Measurements from ENCODE around the gene LILRB3. TPM values are rescaled to one million over a fixed set of nuclear protein-coding genes. Genes with fewer than 3 reads are reported as not detected.
"Not testable (repeated sequence)": the region's sequence is repeated elsewhere in the genome, so short reads cannot be mapped to it uniquely, and the experiment has no call there.

Gene LILRB3
- total RNA-seq, 1 experiment from 2014 or later, result not detected

DNA sequence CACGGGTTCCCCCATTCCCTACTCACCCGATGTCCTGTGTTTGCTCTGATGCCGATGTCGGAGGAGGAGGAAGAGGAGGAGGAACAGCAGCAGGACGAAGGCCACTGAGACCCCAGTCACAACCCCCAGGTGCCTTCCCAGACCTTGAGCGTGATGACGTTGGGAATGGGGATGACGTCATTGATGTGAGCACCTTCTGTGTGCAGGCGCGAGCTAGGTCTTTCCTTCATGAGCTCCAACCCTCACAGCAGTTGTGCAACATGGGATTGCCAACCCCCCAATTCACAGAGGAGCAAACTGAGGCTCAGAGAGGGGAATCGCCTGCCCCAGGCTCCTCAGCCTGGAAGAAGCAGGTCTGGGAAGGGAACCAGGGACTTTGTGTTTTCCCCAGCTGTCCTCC lies 30.0 kb upstream of the LILRB3 start:
- Histone ChIP-seq H3K4me3 (ENCODE audit: insufficient read depth, low read depth, low read length) (no peak overlapping the region), H3K36me3 (replicated peaks; ENCODE audit: control insufficient read depth, insufficient read depth, low read length) (no peaks in the 10 kb centered on the region), H3K27me3 (ENCODE audit: control insufficient read depth, insufficient read depth, low read length) (no peaks in the 10 kb centered on the region; the same call in 1 of the 2 replicates)
- DNase-seq, result no peak

DNA sequence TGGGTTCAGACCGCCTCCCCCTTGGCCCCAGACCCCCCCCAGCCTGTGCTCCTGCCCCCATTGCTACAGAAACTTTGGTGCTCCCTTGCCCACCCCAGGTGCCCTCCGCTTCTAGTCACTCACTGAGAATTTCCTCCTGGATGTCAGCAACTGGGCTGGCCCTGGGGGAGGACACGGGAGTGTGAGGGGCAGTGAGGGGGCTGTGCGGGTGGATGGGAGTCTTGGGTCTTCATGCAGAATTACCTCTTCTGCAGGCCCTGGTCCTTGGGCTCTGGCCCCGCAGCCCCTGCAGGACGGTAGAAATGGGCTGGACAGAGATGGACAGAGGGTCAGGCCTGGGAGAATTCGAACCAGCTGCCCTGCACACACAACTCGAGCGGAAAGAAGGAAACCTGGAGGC lies 29.4 kb upstream of the LILRB3 start:
- Histone ChIP-seq H3K27me3 (ENCODE audit: control insufficient read depth, insufficient read depth, low read length) (no peaks in the 10 kb centered on the region), H3K4me3 (ENCODE audit: insufficient read depth, low read depth, low read length) (no peak overlapping the region), H3K36me3 (replicated peaks; ENCODE audit: control insufficient read depth, insufficient read depth, low read length) (no peaks in the 10 kb centered on the region)
- peak; percentile 30 for DNase-seq

DNA sequence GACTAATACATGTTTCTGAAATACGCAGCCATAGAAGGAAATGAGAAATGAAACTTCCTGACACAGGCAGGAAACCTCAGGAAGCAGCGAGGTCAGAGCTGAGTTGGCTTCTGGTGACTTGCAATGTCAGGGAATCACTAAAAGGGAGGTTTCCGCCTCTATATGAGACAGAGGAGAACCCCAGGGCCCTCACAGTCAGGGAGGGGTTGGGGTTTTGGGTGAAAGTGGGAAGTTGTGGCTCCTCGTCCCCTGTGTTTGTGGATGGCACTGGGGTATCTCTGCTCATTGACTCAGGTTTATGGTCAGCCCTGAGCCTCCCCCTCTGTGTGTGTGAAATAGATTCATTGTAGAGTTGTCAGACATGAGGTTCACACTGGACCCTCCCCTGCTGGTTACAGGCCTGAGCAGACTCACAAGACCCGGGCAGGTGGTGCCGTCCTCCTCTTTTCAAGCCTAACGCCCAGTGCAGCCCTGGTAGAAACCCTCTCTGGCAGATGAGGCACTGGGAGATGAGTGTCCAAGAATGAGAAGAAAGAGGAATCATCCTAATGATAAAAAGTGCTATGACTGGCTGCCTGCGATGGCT lies 25.3 kb upstream of the LILRB3 start:
- Histone ChIP-seq H3K36me3 (replicated peaks; ENCODE audit: control insufficient read depth, insufficient read depth, low read length) (no peaks in the 10 kb centered on the region), H3K4me3 (ENCODE audit: insufficient read depth, low read depth, low read length) (no peak overlapping the region), H3K27me3 (ENCODE audit: control insufficient read depth, insufficient read depth, low read length) (no peaks in the 10 kb centered on the region)
- no peak for DNase-seq

DNA sequence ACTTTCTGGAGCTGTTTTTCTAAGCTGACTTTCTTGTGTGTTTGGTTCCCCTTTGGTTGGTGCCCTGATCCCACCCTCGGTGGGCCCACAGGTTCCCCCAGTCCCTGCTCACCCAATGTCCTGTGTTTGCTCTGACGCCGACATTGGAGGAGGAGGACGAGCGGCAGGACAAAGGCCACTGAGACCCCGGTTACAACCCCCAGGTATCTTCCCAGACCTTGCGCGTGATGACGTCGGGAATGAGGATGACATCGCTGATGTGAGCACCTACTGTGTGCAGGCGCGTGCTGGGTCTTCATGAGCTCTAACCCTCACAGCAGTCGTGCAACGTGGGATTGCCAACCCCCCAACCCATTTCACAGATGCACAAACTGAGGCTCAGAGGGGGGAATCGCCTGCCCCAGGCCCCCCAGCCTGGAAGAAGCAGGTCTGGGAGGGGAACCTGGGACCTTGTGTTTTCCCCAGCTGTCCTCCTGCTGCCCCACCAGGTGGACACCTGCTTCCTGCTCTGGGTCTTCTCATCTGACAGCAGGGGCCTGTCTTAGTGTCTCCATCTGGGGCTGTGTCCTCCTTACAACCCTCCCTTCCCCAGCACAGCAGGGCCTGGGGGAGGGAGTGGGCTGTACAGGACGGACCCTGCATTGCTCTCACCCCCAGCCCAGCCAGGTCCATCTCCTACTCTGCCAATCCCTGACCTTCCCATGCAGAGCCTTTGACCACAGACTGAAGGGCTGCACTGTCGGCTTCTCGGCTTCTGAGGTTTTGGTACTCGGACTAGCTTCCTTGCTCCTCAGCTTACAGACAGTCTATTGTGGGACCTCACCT lies 24.5 kb upstream of the LILRB3 start:
- no peaks in the 10 kb centered on the region for H3K27me3 ChIP-seq (ENCODE audit: control insufficient read depth, insufficient read depth, low read length)
- DNase-seq, result no peak
- no peaks in the 10 kb centered on the region for H3K36me3 ChIP-seq (replicated peaks; ENCODE audit: control insufficient read depth, insufficient read depth, low read length)
- no peak overlapping the region for H3K4me3 ChIP-seq (ENCODE audit: insufficient read depth, low read depth, low read length)

DNA sequence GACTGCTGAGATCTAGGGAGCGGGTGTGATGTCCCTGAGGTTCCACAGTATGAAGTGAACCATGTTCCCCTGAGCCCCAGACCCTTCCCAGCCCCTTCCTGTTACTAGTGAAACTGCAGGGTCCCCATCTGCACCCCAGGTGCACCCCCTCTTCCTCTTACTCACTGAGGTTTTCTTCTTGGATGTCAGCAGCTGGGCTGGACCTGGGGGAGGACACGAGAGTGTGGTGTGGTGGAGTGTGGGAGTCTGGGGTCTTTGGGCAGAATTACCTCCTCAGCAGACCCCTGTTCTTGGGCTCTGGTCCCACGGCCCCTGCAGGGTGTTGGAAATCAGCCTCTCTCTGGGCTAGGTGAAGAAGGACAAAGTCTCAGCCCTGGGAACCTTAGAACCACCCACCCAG lies 23.1 kb upstream of the LILRB3 start:
- Histone ChIP-seq H3K27me3 (ENCODE audit: control insufficient read depth, insufficient read depth, low read length) (no peaks in the 10 kb centered on the region), H3K4me3 (ENCODE audit: insufficient read depth, low read depth, low read length) (no peak overlapping the region), H3K36me3 (replicated peaks; ENCODE audit: control insufficient read depth, insufficient read depth, low read length) (no peaks in the 10 kb centered on the region)
- DNase-seq, result no peak

DNA sequence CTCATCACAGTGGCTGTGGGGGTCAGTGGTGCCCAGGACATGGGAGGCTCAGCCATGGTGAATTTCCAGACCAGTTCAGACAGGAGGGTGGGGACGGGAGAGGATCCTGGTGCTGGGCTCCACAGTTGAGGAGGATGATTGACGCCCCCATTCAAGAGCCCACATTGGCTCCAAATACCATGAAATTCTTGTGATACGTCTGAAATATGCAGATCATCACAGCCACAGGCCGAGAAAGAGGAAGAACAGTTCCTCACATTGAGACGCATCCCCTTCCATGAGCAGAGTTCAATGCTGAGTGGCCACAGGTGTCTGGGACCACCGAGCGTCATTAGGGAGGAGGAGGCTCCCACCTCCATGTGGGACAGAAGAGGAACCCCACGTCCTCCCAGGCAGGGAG lies 21.0 kb upstream of the LILRB3 start:
- DNase-seq; H3K36me3 ChIP-seq (replicated peaks; ENCODE audit: control insufficient read depth, insufficient read depth, low read length); H3K27me3 ChIP-seq (ENCODE audit: control insufficient read depth, insufficient read depth, low read length); H3K4me3 ChIP-seq (ENCODE audit: insufficient read depth, low read depth, low read length): not testable (repeated sequence)

DNA sequence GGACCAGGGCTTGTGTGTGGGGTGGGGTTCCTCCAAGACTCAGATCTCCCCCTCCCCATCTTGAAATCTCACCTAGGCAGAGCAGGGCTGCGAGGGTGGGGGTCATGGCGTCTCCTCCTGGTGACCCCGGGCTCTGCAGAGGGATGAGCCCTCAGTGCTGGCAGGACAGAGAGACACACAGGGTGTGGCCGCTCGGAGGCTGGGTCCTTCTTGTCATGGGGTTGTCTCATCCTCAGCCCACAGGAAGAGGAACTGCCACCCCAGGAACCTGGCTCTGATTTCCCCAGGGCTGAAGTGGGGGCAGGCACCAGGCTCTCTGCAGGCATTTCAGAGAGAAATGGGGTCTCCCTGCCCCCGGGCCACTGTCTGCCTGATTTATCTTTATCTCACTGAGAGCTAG lies 19.8 kb upstream of the LILRB3 start, which contains the start of gene LILRA6:
LILRA6 (minus strand) TSS at position 145 of the 400 bp plus-strand sequence.
- not testable (repeated sequence) for DNase-seq; H3K36me3 ChIP-seq (replicated peaks; ENCODE audit: control insufficient read depth, insufficient read depth, low read length); H3K27me3 ChIP-seq (ENCODE audit: control insufficient read depth, insufficient read depth, low read length); H3K4me3 ChIP-seq (ENCODE audit: insufficient read depth, low read depth, low read length)

DNA sequence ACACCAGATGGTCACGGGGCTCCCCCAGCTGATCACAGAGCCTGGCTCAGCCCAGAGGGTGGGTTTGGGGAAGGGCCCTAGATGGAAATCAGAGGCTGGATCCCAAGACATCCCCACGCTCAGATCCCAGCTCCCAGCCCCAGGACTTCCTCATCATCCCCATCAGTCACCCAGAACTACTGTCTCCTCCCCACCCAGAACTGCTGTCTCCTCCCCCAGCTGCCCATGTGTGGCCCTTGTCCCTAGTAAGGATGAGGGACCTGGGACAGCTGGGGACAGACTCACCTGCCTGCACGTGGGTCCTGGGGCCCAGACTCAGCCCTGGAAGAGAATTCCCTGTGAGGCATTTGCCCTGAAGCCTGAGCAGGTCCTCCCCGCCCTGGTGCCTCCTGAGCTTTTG lies 19.4 kb upstream of the LILRB3 start:
- H3K27me3 ChIP-seq (ENCODE audit: control insufficient read depth, insufficient read depth, low read length); DNase-seq; H3K36me3 ChIP-seq (replicated peaks; ENCODE audit: control insufficient read depth, insufficient read depth, low read length); H3K4me3 ChIP-seq (ENCODE audit: insufficient read depth, low read depth, low read length): not testable (repeated sequence)

DNA sequence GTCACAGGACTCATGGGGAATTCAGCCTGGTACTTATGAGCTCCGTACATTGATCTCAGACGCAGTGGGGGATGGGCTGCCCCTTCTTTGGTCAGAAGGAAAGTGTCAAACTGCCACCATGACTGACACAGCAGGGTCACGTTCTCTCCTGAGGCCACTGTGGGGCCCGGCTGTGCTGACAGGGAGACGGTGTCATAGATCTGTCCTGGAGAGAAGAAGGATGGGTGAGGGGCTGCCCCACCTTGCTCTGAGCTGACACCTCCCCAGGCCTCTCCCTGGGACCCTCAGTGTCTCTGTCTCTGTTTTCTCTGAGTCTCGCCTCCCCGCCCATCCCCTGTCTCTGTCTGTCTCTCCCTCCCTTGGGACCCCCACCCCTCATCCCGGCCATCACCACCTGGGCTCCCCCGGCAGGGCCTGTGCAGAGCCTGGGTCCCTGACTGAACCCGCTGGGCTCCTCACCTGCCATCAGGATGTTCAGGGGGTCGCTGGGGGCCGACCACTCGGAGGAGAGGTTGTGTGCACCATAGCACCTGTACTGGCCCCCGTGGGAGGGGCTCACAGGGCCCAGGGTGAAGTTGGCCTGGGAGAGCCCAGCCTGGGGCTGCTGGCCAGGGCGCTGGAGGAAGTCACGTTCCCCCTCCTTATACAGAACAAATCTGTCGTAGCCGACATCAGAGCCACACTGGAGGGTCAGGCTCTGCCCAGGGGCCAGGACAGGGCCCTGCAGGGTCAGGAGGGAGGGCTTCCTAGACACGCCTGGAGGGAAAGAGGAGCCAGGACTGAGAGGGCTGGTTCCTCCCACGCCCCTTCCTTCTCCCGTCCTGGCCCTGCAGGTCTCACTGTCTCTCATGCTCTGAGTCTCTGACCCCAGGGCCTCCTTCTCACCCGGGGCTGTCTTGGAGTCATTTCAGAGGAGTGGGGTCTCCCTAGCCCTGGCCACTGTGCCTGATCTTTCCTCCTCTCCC lies 17.8 kb upstream of the LILRB3 start:
- not testable (repeated sequence) for H3K27me3 ChIP-seq (ENCODE audit: control insufficient read depth, insufficient read depth, low read length); H3K4me3 ChIP-seq (ENCODE audit: insufficient read depth, low read depth, low read length); DNase-seq; H3K36me3 ChIP-seq (replicated peaks; ENCODE audit: control insufficient read depth, insufficient read depth, low read length)

DNA sequence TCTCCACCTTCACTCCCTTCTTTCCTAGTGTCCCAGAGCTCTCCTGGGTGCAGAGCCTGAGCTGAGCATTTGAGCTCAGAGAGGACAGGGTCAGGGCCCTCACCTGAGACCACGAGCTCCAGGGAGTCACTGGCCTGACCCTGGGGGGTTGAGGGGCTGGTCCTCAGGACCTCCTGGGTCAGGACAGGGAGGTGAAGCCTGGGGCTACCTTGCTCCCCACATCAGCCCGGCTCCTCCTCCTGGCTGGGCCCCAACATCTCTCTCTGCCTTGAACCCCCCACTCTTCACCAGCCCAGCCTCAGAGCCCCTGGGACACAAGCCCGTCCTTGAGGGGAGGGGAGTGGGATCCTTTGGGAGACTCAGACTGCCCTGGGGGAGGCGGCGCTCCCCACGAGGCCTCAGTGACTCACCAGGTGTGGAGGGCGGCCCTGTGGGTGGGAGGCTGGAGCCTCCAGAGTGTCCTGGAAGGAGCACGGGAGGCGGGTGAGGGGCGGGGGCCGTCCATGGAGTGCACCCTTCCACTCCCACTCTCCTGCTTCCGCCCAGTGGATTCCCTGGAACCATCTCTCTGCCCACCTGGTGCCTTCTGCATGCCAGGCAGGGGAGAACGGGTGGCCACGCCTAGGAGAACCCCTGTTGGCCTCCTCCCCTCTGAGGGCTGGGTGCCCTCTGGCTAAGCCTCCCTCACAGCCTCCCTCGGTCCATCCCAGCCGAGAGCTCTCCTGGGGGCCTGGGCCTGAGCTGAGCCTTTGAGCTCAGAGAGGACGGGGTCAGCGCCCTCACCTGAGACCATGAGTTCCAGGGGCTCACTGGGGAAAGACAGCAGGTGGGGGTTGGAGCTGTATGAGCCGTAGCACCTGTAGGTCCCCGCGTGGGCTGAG lies 16.9 kb upstream of the LILRB3 start:
- not testable (repeated sequence) for H3K4me3 ChIP-seq (ENCODE audit: insufficient read depth, low read depth, low read length); H3K36me3 ChIP-seq (replicated peaks; ENCODE audit: control insufficient read depth, insufficient read depth, low read length); DNase-seq; H3K27me3 ChIP-seq (ENCODE audit: control insufficient read depth, insufficient read depth, low read length)

DNA sequence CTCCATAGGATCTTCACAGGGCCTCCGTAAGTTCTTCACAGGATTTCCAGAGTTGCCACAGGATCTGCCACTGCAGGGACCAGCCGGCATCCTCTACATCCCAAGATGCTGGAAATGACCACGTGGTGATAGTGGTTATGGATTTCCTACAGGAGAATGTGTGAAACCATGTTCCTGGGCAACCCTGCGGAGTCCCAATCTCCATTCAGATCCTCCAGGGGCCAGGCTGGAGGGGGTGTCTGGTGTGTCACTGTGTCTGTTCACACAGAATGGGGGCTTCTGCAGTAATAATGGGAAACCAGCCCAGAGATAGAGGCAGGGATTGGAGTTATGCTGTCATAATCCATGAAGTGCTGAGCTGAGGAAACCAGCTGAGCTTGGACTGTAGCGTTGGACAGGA lies 11.1 kb upstream of the LILRB3 start:
- no peak for DNase-seq
- Histone ChIP-seq H3K27me3 (ENCODE audit: control insufficient read depth, insufficient read depth, low read length) (peaks cover 7% of the 10 kb centered on the region; the same call in 1 of the 2 replicates), H3K4me3 (ENCODE audit: insufficient read depth, low read depth, low read length) (no peak overlapping the region), H3K36me3 (replicated peaks; ENCODE audit: control insufficient read depth, insufficient read depth, low read length) (no peaks in the 10 kb centered on the region)

DNA sequence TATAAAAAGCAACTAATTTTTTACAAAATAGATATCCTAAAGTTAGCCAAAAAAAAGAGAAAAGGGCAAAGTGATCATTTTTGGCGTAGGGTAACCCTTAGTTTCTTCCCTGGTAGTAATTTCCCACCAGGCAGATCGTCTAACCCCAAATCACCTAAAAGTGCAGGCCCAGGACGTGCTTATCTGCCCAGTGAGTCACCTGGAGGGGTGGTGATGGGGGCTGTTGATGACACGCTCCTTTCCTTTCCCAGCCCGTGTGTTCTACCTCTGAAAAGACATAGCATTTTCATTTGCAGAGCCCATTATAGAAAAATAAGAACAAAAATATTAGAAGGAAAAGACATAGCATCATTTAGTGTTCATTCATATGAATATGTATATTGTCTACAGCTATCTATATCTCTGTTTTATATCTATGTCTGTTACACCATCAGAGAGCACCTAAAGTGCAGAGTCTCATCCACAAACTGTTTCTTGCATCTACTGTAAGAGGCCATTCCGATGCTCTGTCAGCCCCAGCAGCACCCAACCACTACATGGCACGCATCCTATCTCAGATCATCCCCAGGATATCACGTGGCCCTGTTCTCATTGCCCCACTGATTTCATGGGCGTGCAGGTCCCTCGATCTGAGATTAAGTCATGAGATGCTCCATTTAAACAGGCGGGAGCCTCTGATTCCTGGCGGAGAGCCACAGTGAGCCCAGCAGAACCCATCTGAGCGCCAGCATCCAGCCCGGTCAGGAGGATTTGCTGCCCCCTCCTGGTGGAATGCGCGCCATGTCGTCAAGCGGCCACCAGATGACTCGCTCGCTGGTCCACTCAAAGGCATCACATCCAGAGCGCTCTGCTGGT lies 8.5 kb upstream of the LILRB3 start:
- H3K4me3 ChIP-seq (ENCODE audit: insufficient read depth, low read depth, low read length), result no peak overlapping the region
- no peaks in the 10 kb centered on the region for H3K36me3 ChIP-seq (replicated peaks; ENCODE audit: control insufficient read depth, insufficient read depth, low read length)
- peak; percentile 87 for DNase-seq
- H3K27me3 ChIP-seq (ENCODE audit: control insufficient read depth, insufficient read depth, low read length), result peaks cover 7% of the 10 kb centered on the region; the same call in 1 of the 2 replicates

DNA sequence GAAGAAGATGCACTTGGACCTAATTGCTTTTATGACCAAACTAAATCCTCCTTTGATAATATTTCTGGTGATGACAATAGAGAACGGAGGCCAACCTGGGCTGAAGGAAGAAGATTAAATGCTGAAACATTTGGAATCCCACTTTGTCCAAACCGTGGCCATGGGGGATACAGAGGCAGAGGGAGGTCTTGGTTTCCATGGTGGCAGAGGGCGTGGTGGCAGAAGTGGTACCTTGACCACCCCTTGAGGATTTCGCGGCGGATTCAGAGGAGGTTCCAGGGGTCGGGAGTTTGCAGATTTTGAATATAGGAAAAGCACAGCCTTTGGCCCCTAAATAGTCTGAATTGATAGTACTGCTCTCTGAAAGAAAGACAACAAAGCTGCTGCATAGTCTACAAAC lies 7.2 kb upstream of the LILRB3 start:
- DNase-seq, result no peak
- no peak overlapping the region for H3K4me3 ChIP-seq (ENCODE audit: insufficient read depth, low read depth, low read length)
- H3K27me3 ChIP-seq (ENCODE audit: control insufficient read depth, insufficient read depth, low read length), result peaks cover 7% of the 10 kb centered on the region; the same call in 1 of the 2 replicates
- no peaks in the 10 kb centered on the region for H3K36me3 ChIP-seq (replicated peaks; ENCODE audit: control insufficient read depth, insufficient read depth, low read length)

Data from H7 (cell line).